GM18508 (cell line): ENCODE data around the gene PCDHGB1.
"Not testable (repeated sequence)": the region's sequence is repeated elsewhere in the genome, so short reads cannot be mapped to it uniquely, and the experiment has no call there.

ENCODE experiments used
- ATAC-seq: cut with Tn5 transposase; IDR thresholded peaks from one replicate; pipeline ENCODE4 v1.9.1; 2021; ENCODE audit warnings: moderate number of reproducible peaks; ENCODE audit not compliant: insufficient read depth, unreplicated experiment

Gene PCDHGB1

DNA sequence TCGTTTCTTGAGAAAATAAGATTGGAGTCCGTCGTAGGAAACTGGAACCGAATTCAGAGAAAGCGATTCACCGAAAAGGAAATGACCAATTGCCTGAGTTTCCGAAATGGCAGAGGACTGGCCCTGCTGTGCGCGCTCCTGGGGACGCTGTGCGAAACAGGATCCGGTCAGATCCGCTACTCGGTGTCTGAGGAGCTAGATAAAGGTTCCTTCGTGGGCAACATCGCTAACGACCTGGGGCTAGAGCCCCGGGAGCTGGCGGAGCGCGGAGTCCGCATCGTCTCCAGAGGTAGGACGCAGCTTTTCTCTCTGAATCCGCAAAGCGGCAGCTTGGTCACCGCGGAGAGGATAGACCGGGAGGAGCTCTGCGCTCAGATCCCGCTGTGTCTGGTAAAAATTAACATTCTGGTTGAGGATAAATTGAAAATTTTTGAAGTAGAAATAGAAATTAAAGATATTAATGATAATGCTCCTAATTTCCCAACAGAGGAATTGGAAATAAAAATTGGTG, 5.9 kb upstream of the PCDHGB1 start:
- no peak for ATAC-seq

DNA sequence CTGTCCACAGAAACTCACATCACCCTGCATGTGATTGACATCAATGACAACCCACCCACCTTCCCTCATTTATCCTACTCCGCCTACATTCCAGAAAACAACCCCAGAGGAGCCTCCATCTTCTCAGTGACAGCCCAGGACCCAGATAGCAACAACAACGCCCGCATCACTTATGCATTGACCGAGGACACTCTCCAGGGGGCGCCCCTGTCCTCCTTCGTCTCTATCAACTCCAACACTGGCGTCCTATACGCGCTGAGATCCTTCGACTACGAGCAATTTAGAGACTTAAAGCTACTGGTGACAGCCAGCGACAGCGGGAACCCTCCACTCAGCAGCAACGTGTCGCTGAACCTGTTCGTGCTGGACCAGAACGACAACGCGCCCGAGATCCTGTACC, 4.6 kb upstream of the PCDHGB1 start:
- ATAC-seq = no peak

DNA sequence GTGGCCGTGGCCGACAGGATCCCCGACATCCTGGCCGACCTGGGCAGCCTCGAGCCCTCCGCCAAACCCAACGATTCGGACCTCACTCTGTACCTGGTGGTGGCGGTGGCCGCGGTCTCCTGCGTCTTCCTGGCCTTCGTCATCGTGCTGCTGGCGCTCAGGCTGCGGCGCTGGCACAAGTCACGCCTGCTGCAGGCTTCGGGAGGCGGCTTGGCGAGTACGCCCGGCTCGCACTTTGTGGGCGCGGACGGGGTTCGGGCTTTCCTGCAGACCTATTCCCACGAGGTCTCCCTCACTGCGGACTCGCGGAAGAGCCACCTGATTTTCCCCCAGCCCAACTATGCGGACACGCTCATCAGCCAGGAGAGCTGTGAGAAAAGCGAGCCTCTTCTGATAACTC, 3.9 kb upstream of the PCDHGB1 start:
- not testable (repeated sequence) for ATAC-seq

DNA sequence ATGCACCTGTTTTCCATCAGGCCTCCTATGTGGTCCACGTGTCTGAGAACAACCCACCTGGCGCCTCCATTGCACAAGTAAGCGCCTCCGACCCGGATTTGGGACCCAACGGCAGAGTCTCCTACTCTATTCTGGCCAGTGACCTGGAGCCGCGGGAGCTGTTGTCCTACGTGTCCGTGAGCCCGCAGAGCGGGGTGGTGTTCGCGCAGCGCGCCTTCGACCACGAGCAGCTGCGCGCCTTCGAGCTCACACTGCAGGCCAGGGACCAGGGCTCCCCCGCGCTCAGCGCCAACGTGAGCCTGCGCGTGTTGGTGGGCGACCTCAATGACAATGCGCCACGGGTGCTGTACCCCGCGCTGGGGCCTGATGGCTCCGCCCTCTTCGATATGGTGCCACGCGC, 1.7 kb downstream of the PCDHGB1 start:
- ATAC-seq = no peak

DNA sequence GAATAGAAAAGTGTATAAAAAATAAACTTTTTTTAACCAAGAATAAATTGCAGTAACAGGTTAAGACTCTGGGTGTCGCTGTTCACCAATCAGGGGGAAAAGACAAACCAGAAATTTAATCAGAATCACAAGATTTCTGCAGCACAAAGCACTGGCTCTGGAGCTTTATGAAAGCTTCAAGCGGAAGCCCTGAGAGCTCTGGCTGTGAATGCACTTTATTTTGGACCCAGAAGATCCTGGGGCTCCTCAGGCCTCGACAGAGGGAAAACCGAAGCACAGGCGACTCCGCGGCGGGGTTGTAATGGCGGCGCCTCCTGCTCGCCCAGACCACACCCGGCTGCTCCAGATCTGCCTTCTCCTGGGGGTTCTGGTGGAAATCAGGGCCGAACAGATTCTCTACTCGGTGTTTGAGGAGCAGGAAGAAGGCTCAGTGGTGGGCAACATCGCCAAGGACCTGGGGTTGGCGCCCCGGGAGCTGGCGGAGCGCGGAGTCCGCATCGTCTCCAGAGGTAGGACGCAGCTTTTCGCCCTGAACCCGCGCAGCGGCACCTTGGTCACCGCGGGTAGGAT, 5.1 kb downstream of the PCDHGB1 start, which contains the start of gene PCDHGA4:
PCDHGA4 (plus strand) TSS at position 122 of the 570 bp plus-strand sequence; CDS start at position 209, 87 bp downstream.
- no peak for ATAC-seq

DNA sequence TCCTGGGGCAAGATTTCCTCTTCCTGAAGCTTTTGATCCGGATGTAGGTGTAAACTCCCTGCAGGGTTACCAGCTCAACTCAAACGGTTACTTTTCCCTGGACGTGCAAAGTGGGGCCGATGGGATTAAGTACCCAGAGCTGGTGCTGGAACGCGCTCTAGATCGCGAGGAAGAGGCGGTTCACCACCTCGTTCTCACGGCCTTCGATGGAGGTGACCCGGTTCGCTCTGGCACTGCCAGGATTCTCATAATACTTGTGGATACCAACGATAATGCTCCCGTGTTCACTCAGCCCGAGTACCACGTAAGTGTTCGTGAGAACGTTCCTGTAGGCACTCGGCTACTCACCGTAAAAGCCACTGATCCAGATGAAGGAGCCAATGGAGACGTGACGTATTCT, 5.7 kb downstream of the PCDHGB1 start:
- ATAC-seq = no peak

DNA sequence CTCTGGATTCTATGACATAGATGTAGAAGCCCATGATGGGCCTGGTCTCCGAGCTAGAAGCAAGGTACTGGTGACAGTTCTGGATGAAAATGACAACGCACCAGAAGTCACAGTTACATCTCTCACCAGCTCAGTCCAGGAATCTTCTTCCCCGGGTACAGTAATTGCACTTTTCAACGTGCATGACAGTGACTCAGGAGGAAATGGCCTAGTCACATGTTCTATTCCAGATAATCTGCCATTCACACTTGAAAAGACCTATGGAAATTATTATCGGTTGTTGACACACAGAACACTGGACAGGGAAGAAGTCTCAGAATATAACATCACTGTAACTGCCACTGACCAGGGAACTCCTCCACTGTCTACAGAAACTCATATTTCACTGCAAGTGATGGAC, 6.2 kb downstream of the PCDHGB1 start:
- ATAC-seq = no peak

DNA sequence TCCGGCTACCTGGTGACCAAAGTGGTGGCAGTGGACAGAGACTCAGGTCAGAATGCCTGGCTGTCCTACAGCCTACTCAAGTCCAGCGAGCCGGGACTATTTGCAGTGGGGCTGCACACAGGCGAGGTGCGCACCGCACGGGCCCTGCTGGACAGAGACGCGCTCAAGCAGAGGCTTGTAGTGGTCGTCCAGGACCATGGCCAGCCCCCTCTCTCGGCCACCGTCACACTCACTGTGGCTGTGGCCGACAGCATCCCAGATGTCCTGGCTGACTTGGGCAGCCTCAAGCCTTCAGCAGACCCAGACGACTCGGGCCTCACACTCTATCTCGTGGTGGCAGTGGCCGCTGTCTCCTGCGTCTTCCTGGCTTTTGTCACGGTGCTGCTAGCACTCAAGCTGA, 7.1 kb downstream of the PCDHGB1 start:
- ATAC-seq = no peak

DNA sequence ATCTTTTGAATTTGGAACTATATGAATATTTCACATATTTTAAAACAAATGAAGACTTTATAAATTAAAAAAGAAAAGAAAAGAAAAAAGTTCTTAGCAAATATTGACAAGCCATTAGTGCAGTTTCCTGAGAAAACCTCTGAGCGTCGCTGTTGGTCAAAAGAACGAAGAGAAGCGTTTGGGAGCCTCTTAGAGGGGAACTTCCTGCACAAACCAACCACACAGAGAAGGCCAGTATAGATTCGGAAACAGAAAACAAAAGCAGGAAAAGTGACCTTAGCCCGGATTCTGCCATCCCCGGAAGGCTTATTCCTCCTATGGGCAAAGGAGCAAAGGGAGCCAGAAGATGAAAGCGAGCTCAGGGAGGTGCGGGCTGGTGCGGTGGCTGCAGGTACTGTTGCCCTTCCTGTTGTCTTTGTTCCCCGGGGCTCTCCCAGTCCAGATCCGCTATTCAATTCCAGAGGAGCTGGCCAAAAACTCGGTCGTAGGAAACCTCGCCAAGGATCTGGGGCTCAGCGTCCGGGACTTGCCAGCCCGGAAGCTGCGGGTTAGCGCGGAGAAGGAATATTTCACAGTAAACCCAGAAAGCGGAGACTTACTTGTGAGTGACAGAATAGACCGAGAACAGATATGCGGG, 10.0 kb downstream of the PCDHGB1 start, which contains the start of gene PCDHGB2:
PCDHGB2 (plus strand) TSS at position 205 of the 637 bp plus-strand sequence; CDS start at position 347, 142 bp downstream.
- ATAC-seq = no peak

DNA sequence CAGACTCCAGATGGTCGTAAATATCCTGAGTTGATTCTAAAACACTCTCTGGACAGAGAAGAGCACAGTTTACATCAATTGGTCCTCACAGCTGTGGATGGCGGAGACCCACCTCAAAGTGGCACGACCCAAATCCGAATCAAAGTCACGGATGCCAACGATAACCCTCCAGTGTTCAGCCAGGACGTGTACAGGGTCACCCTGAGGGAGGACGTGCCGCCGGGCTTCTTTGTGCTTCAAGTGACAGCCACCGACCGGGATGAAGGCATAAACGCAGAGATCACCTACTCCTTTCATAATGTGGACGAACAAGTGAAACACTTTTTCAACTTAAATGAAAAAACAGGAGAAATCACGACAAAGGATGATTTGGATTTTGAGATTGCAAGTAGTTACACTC, 10.8 kb downstream of the PCDHGB1 start:
- ATAC-seq = no peak

DNA sequence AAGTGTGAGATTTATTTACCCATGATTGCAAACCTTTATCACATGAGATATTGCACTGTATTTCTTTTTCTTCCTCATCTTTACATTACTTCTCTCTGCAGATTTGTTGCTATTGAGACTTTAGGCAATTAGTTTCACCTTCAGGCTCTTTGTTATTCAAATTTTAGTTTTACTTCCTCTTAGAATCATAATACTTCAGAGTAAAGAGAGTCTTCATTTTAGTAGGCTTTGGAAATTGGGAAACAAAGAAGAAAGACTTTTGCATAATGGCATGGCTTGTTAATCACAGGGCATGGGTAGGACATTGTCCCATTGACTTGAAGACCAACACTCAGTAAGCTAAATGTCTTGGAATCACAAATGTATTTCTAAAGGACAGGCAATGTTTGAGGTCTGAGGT, 12.8 kb downstream of the PCDHGB1 start:
- no peak for ATAC-seq

DNA sequence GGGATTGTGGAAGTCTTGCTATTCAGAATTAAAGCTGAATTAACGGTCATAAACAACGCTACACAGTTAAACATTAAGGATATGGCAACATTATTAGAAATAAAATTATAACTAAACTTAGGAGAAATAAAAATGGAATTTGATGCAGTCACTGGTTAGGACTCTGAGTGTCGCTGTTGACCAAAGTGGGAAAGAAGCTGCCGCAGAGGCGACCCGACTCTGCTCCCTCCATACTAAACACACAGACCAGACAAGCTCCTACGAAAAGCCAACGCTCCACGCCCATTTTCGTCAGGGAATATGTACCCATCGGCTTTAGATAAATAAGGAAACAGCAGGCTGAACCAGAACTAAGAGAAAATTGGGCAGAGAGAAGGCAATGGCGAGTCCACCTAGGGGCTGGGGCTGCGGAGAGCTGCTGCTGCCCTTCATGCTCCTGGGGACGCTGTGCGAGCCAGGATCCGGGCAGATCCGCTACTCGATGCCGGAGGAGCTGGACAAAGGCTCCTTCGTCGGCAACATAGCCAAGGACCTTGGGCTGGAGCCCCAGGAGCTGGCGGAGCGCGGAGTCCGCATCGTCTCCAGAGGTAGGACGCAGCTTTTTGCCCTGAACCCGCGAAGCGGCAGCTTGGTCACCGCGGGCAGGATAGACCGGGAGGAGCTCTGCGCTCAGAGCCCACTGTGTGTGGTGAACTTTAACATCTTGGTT, 14.2 kb downstream of the PCDHGB1 start, which contains the start of gene PCDHGA5:
PCDHGA5 (plus strand) TSS at position 211 of the 709 bp plus-strand sequence; CDS start at position 380, 169 bp downstream.
- no peak for ATAC-seq

DNA sequence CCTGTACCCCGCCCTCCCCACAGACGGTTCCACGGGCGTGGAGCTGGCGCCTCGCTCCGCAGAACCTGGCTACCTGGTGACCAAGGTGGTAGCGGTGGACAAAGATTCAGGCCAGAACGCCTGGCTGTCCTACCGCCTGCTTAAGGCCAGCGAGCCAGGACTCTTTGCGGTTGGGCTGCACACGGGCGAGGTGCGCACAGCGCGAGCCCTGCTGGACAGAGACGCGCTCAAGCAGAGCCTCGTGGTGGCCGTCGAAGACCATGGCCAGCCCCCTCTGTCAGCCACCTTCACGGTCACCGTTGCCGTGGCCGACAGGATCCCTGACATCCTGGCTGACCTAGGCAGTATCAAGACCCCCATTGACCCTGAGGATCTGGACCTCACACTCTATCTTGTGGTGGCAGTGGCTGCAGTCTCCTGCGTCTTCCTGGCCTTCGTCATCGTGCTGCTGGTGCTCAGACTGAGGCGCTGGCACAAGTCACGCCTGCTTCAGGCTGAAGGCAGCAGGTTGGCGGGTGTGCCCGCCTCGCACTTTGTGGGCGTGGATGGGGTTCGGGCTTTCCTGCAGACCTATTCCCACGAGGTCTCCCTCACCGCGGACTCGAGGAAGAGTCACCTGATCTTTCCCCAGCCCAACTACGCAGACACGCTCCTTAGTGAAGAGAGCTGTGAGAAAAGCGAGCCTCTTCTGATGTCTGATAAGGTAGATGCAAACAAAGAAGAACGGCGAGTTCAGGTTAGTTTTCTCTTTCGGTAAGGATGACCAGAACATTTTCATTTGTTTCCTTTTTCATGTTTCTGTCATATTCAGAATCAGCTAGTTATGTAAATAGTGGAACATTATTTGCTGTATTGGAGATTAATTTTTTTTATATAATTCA, 16.4 kb downstream of the PCDHGB1 start:
- ATAC-seq = no peak

DNA sequence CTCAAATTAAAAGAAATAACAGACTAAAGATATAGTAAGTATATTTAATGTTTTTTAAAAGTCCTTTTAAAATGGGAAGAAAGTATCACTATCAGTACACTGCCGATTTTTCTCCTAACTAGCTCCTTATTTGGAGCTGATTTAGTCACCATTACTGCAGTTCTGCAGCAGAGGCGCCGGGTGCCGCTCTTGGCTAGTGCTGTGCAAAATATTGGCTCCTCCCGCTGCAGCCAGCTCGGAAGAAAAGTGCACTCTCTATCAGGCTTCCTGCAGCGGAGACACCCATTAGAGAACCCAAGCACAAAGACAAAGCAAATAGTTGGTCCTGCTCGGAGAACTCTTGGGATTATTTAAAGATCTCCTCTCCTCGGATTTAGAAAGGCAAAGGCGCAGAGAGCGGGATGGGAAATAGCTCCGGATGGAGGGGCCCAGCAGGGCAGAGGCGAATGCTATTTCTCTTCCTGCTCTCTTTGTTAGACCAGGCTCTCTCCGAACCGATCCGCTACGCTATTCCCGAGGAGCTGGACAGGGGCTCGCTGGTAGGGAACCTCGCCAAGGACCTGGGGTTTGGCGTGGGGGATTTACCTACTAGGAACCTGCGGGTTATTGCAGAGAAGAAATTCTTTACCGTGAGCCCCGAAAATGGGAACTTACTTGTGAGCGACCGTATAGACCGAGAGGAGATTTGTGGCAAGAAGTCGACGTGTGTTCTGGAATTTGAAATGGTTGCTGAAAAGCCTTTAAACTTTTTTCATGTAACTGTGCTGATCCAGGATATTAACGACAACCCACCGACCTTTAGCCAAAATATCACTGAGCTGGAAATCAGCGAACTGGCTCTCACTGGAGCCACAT, 20.3 kb downstream of the PCDHGB1 start, which contains the start of gene PCDHGB3:
PCDHGB3 (plus strand) TSS at position 249 of the 855 bp plus-strand sequence; CDS start at position 402, 153 bp downstream.
- ATAC-seq = peak; percentile 96

DNA sequence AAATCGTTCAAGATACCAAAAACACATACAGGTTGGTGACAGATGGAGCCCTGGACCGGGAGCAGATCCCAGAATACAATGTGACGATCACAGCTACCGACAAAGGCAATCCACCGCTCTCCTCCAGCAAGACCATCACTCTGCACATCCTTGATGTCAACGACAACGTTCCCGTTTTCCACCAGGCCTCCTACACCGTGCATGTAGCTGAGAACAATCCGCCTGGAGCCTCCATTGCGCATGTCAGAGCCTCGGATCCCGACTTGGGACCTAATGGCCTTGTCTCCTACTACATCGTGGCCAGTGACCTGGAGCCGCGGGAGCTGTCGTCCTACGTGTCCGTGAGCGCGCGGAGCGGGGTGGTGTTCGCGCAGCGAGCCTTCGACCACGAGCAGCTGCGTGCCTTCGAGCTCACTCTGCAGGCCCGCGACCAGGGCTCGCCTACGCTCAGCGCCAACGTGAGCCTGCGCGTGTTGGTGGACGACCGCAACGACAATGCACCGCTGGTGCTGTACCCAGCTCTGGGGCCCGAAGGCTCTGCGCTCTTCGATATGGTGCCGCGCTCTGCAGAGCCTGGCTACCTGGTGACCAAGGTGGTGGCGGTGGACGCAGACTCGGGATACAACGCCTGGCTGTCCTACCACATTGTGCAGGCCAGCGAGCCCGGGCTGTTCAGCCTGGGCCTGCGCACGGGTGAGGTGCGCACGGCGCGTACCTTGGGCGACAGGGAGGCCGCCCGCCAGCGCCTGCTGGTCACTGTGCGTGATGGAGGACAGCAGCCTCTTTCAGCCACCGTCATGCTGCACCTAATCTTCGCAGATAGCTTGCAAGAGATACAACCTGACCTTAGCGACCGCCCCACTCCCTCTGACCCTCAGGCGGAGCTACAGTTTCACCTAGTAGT, 21.9 kb downstream of the PCDHGB1 start:
- ATAC-seq = no peak

DNA sequence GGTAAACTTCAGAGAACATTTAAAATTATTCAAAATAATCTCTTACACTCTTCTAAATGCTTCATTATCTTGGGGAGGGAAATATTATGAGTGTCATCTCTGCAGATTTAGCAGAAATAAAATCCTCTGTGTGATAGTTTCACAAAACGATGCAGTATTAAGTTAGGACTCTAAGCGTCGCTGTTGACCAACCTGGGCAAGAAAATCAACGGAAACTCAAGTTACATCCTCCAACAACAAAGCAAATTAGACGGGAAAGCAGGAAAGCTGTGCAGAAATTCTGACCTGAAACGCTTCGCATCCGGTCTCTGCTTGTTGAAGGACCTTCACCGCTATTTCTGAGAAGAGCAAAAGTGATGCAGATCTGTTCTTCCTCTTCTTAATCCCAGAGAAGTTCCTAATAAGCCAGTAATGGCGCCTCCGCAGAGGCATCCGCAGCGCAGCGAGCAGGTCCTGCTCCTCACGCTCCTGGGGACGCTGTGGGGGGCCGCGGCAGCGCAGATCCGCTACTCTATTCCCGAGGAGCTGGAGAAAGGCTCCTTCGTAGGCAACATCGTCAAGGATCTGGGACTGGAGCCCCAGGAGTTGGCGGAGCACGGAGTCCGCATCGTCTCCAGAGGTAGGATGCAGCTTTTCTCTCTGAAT, 23.9 kb downstream of the PCDHGB1 start, which contains the start of gene PCDHGA6:
PCDHGA6 (plus strand) TSS at position 219 of the 645 bp plus-strand sequence; CDS start at position 412, 193 bp downstream.
- ATAC-seq = no peak

DNA sequence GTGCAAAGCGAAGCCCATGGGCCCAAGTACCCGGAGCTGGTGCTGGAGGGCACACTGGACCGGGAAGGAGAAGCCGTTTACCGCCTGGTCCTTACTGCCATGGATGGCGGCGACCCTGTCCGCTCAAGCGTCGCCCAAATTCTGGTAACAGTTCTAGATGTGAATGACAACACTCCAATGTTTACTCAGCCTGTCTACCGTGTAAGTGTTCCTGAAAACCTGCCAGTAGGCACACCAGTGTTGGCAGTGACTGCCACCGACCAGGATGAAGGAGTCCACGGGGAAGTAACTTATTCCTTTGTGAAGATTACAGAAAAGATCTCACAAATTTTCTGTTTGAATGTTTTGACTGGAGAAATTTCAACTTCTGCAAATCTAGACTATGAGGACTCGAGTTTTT, 24.7 kb downstream of the PCDHGB1 start:
- ATAC-seq = no peak
